GM19452 (cell line): ENCODE data around the gene ZNF547.
"Not testable (repeated sequence)": the region's sequence is repeated elsewhere in the genome, so short reads cannot be mapped to it uniquely, and the experiment has no call there.

Source experiments
- ATAC-seq: cut with Tn5 transposase; IDR thresholded peaks from one replicate; pipeline ENCODE4 v1.9.1; 2021; ENCODE audit not compliant: unreplicated experiment

ZNF547 gene

DNA sequence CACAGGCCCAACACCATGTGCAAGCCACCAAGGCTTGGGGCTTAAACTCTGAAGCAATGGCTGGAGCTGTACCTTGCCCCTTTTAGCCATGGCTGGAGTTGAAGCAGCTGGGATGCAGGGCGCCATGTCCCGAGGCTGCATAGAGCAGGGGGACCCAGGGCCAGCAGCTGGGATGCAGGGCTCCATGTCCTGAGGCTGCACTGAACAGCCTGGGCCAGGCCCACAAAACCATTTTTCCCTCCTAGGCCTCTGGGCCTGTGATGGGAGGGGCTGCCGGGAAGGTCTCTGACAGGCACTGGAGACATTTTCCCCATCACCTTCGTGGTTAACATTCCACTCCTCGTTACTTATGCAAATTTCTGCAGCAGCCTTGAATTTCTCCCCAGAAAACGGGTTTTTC lies 10.8 kb downstream of the ZNF547 start:
- ATAC-seq: no peak

- not testable (repeated sequence) for ATAC-seq
Observed at GRCh38 chr19:57374647-57375046, 11.3 kb downstream of the ZNF547 start.

- no peak for ATAC-seq
Observed at GRCh38 chr19:57376151-57376550, 12.8 kb downstream of the ZNF547 start.

DNA sequence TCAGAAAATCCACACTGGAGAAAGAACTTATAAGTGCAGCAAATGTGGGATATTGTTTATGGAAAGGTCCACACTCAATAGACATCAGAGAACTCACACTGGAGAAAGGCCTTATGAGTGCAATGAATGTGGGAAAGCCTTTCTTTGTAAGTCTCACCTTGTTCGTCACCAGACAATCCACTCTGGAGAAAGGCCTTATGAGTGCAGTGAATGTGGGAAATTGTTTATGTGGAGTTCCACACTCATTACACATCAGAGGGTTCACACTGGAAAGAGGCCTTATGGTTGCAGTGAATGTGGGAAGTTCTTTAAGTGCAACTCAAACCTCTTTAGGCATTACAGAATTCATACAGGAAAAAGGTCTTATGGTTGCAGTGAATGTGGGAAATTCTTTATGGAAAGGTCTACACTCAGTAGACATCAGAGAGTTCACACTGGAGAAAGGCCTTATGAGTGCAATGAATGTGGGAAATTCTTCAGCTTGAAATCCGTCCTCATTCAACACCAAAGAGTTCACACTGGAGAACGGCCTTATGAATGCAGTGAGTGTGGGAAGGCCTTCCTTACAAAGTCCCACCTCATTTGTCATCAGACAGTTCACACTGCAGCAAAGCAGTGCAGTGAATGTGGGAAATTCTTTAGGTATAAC lies 14.3 kb downstream of the ZNF547 start:
- no peak for ATAC-seq

DNA sequence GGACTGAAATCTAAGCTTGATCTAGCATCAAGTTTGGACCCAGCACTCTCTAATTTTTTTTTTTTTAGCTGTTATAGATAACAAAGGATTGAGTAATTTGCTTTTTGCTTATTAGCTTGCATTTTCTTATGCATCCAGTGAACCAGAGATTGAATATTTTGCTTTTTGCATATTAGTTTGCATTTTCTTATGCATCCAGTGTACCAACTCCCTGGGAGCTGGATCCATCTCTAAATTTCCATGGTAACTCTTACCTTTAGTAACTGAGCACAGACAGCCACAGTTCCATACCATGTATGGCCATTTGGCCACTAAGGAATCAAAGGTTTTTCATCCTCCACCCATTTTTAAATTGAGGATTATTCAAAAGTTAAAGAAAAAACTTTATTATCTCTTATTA lies 17.6 kb downstream of the ZNF547 start:
- ATAC-seq: no peak

GRCh38 chr19:57382806-57383488 lies 19.6 kb downstream of the ZNF547 start:
- no peak for ATAC-seq

DNA sequence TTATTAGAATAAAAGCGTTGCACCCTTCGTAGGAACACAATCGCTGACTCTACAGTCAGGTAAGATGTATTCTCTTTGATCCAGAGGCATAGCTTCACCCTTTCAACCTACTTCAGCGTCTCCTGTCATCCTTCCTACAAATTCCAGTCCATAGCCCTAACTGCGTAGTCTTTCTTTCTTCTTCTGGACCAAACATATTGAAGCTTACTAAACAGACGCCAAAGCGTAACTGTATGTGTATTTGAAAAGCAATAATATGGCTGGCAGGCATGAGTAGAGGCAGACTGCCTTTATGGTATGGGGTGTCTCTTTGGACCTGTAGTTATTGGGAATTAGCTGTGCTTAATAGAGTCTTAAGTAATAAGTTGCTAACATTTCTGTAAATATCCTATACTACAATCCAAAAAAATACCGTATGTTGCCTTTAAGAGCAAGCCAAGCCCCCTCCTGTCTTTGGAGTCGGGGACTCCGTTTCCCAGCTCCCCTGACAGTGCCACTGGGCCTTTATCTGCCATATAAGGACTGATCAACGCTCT lies 25.9 kb downstream of the ZNF547 start:
- ATAC-seq: no peak

GRCh38 chr19:57389730-57390598 lies 26.6 kb downstream of the ZNF547 start, which contains the start of gene ZNF548:
TSS of gene ZNF548 (plus strand) at chr19:57389854. CDS start at chr19:57390100, 246 bp downstream.
- peak; percentile 97 for ATAC-seq

- ATAC-seq: no peak
Observed at GRCh38 chr19:57395710-57396109, 32.4 kb downstream of the ZNF547 start.

GRCh38 chr19:57398868-57399267 lies 35.5 kb downstream of the ZNF547 start:
- ATAC-seq: no peak

DNA sequence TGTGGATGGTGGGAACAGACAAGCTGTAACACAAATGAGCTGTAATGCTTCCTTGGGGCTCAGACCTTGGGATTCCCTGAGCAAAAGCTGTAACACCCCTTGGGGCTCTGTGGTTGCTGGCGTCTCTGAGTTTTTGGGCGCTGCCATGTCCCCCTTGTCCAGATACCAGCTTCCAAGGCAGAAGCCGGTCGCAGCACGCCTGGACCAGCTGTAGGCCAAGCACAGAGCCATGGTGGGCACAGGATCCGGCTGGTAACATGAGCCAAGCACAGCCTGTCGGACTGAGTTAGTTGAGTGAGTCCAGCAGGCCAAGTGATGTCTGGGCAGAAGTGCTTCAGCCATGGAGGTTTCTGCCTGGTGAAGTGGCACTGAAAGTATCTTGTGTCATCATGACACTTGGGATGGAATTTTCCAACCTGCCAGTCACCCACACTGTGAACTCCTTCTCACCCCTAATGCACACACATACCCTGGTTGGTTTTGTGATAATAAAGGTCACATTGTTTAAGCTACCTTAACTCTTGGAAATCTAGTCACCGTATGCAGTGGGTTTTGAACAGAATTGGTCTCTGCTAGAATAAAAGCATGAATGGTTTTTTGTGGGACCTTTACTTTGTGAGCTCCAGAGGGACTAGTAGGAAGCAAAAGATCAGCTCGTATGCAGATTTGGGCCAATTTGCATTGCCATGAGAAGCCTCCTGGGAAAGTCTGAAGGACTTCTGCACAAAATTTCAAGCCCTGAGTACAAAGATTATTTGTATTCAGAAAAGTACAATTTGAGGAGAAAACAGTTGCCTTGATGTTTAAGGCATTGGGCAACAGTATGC lies 40.6 kb downstream of the ZNF547 start:
- ATAC-seq: no peak

DNA sequence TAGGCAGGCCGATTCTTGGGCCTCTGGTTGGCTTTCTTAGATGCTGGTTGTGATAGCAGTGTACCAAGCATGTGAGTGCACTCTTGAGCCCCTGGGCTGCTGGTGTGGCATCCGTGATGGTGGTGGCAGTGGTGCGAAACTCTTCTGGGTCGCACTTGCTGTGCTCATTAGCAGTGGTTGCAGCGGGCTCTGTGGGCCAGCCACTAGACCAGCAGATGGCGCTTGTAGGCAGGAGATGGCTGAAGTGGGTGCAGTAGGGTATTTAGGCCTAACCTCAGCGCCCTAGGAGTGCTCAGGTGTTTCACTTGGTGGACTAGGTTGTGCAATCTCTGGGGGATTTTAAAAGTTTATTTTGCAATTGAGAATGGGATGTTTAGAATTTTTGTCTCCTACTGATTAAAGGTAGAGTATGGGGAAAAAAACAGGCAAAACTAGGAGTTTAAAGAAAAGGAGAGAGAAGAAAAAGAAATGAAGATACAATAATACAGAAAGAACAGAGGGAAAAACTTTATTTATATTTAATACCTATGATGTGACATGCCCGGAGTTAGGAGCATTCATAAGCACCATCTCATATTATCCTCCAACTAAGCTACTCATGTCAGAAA lies 43.3 kb downstream of the ZNF547 start:
- no peak for ATAC-seq

- peak; percentile 98 for ATAC-seq
Observed at GRCh38 chr19:57410877-57411671, 47.7 kb downstream of the ZNF547 start, which contains the start of gene ZNF17. TSS of gene ZNF17 (plus strand) at chr19:57411161. CDS start at chr19:57413616, 2,455 bp downstream.

DNA sequence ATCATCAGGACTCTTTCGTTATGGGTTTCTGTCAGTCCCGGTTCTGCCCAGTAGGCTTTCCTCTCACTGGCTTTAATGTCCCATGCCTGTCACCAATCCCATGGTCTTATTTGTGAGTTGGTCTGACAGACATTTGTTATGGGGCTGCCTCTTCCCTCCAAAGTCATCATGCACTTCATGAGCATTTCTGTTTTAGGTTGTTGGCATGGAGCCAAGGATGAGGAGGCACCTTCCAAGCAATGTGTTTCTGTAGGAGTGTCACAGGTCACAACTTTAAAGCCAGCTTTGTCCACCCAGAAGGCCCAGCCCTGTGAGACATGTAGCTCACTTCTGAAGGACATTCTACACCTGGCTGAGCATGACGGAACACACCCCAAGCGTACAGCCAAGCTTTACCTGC lies 56.1 kb downstream of the ZNF547 start:
- ATAC-seq: no peak

DNA sequence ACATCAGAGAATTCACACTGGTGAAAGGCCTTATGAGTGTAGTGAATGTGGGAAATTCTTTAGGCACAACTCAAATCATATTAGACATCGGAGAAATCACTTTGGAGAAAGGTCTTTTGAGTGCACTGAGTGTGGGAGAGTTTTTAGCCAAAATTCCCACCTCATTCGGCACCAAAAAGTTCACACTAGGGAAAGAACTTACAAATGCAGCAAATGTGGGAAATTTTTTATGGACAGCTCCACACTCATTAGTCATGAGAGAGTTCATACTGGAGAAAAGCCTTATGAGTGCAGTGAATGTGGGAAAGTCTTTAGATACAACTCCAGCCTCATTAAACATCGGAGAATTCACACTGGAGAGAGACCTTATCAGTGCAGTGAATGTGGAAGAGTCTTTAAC lies 57.7 kb downstream of the ZNF547 start:
- no peak for ATAC-seq
